SU-DHL-6 (cell line): Measurements from ENCODE around the gene SYNJ1.
"Not testable (repeated sequence)": the region's sequence is repeated elsewhere in the genome, so short reads cannot be mapped to it uniquely, and the experiment has no call there.

Experiments used
- H2AFZ ChIP-seq: fragments of 200-600 bp; sonication (generic); 2 replicates; pipeline ENCODE4 v1.6.1; 2014; ENCODE audit warnings: low read depth, mild to moderate bottlenecking, moderate library complexity, mixed read lengths, antibody characterized with exemption, low read length; ENCODE audit not compliant: severe bottlenecking
- H3F3A ChIP-seq: fragments of 200-600 bp; shearing (Covaris generic); 2 replicates; pipeline ENCODE4 v1.6.0; 2016; ENCODE audit warnings: antibody characterized with exemption, mild to moderate bottlenecking; ENCODE audit not compliant: insufficient read depth
- H3K27ac ChIP-seq: fragments of 200-600 bp; sonication (generic); 2 replicates; pipeline ENCODE4 v1.5.1; 2016; ENCODE audit warnings: low read depth, mild to moderate bottlenecking, low read length, moderate library complexity, mixed read lengths
- H3K27me3 ChIP-seq: fragments of 200-600 bp; sonication (generic), shearing (Covaris generic); 2 replicates; pipeline ENCODE4 v1.6.0; 2014; ENCODE audit warnings: mild to moderate bottlenecking, low read length
- H3K36me3 ChIP-seq: fragments of 200-600 bp; sonication (generic); 2 replicates; pipeline ENCODE4 v1.6.1; 2014; ENCODE audit warnings: mild to moderate bottlenecking, low read length, mixed read lengths
- H3K4me2 ChIP-seq: fragments of 300-600, 200-600 bp; shearing (Covaris generic), sonication (generic); 2 replicates; pipeline ENCODE4 v1.6.0; 2014; ENCODE audit warnings: low read length, low read depth, mild to moderate bottlenecking; ENCODE audit not compliant: poor library complexity, severe bottlenecking
- H3K4me3 ChIP-seq: fragments of 200-600 bp; sonication (generic); 2 replicates; pipeline ENCODE4 v1.5.1; 2014; ENCODE audit warnings: antibody characterized with exemption, low read length, mild to moderate bottlenecking, mixed read lengths; ENCODE audit not compliant: insufficient read depth, poor library complexity, severe bottlenecking
- H3K79me2 ChIP-seq: fragments of 200-600 bp; sonication (generic); 2 replicates; pipeline ENCODE4 v1.6.1; 2014; ENCODE audit warnings: mild to moderate bottlenecking, low read length, moderate library complexity; ENCODE audit not compliant: insufficient read depth
- H3K9ac ChIP-seq: fragments of 200-600 bp; sonication (generic); 2 replicates; pipeline ENCODE4 v1.7.0; 2014; ENCODE audit warnings: mild to moderate bottlenecking, low read length
- H3K9me2 ChIP-seq: fragments of 200-600 bp; sonication (generic); replicated peaks from 2 replicates; pipeline ENCODE4 v1.6.1; 2014; ENCODE audit warnings: low read length; ENCODE audit not compliant: insufficient read depth
- H3K9me3 ChIP-seq: fragments of 200-600 bp; sonication (generic); 2 replicates; pipeline ENCODE4 v1.6.1; 2014; ENCODE audit warnings: low read length, mixed read lengths; ENCODE audit not compliant: insufficient read depth
- H4K20me1 ChIP-seq: fragments of 200-600 bp; sonication (generic); 2 replicates; pipeline ENCODE4 v1.6.1; 2014; ENCODE audit warnings: low read depth, mild to moderate bottlenecking, antibody characterized with exemption, low read length, moderate library complexity, mixed read lengths
- CTCF ChIP-seq: fragments of 200-600 bp; sonication (generic); IDR thresholded peaks from one replicate; pipeline ENCODE4 v1.5.1; 2017; ENCODE audit warnings: antibody characterized with exemption, mild to moderate bottlenecking, low read length, moderate library complexity; ENCODE audit not compliant: insufficient read depth, poor library complexity, severe bottlenecking
- EZH2phosphoT487 ChIP-seq: fragments of 200-600 bp; sonication (generic), shearing (Covaris generic); conservative IDR thresholded peaks from 2 replicates; pipeline ENCODE4 v1.6.1; 2018; ENCODE audit warnings: mild to moderate bottlenecking, antibody characterized with exemption, low read length, moderate library complexity, mixed read lengths

SYNJ1 gene

GRCh38 chr21:32741336-32741735 lies 13.5 kb upstream of the SYNJ1 start:
- Histone ChIP-seq H3K9me2 (no peaks in the 10 kb centered on the region), H3K27me3 (no peaks in the 10 kb centered on the region), H3K4me3 (no peak overlapping the region), H3K27ac (no peak overlapping the region), H3K9me3 (no peaks in the 10 kb centered on the region), H3K79me2 (no peaks in the 10 kb centered on the region), H3K9ac (no peak overlapping the region), H3K4me2 (no peak overlapping the region), H2AFZ (no peak overlapping the region), H3K36me3 (peaks cover 55% of the 10 kb centered on the region), H4K20me1 (no peaks in the 10 kb centered on the region; the same call in 1 of the 2 replicates), H3F3A (no peaks in the 10 kb centered on the region)
- TF ChIP-seq EZH2phosphoT487 (no peak), CTCF (no peak)

- H3K9me3 ChIP-seq: no peaks in the 10 kb centered on the region
- peaks cover 59% of the 10 kb centered on the region for H3K36me3 ChIP-seq
- H2AFZ ChIP-seq: no peak overlapping the region
- no peaks in the 10 kb centered on the region for H3K79me2 ChIP-seq
- no peaks in the 10 kb centered on the region for H3F3A ChIP-seq
- H3K4me3 ChIP-seq: no peak overlapping the region
- H4K20me1 ChIP-seq: no peaks in the 10 kb centered on the region
- H3K4me2 ChIP-seq: no peak overlapping the region
- no peak overlapping the region for H3K27ac ChIP-seq
- no peak overlapping the region for H3K9ac ChIP-seq
- H3K9me2 ChIP-seq: no peaks in the 10 kb centered on the region
- H3K27me3 ChIP-seq: no peaks in the 10 kb centered on the region
- TF ChIP-seq CTCF: no peak
- no peak for TF ChIP-seq EZH2phosphoT487
These were observed 12.1 kb upstream of the SYNJ1 start for GRCh38 chr21:32739946-32740345.

- not testable (repeated sequence) for H3K79me2 ChIP-seq, H3K9ac ChIP-seq, H3K9me3 ChIP-seq, H3K9me2 ChIP-seq, H3K4me3 ChIP-seq, H3K4me2 ChIP-seq, H3K27ac ChIP-seq, H2AFZ ChIP-seq, H4K20me1 ChIP-seq, H3K27me3 ChIP-seq
- H3F3A ChIP-seq: peaks cover 12% of the 10 kb centered on the region; the same call in 1 of the 2 replicates
- peaks cover 33% of the 10 kb centered on the region for H3K36me3 ChIP-seq
These were observed 8.3 kb upstream of the SYNJ1 start for GRCh38 chr21:32736083-32736482.

- Histone ChIP-seq H3K36me3 (peaks cover 33% of the 10 kb centered on the region), H3K4me3 (no peak overlapping the region), H4K20me1 (no peaks in the 10 kb centered on the region), H3F3A (peaks cover 18% of the 10 kb centered on the region), H3K4me2 (no peak overlapping the region), H3K9ac (no peak overlapping the region), H3K9me2 (no peaks in the 10 kb centered on the region), H3K27ac (no peak overlapping the region), H2AFZ (no peak overlapping the region), H3K79me2 (no peaks in the 10 kb centered on the region), H3K9me3 (no peaks in the 10 kb centered on the region), H3K27me3 (no peaks in the 10 kb centered on the region)
- TF ChIP-seq EZH2phosphoT487 (no peak), CTCF (no peak)
These were observed 7.7 kb upstream of the SYNJ1 start for GRCh38 chr21:32735524-32735923.
